Measurements from ENCODE around the gene MYBPC3.

The MYBPC3 gene

DNA sequence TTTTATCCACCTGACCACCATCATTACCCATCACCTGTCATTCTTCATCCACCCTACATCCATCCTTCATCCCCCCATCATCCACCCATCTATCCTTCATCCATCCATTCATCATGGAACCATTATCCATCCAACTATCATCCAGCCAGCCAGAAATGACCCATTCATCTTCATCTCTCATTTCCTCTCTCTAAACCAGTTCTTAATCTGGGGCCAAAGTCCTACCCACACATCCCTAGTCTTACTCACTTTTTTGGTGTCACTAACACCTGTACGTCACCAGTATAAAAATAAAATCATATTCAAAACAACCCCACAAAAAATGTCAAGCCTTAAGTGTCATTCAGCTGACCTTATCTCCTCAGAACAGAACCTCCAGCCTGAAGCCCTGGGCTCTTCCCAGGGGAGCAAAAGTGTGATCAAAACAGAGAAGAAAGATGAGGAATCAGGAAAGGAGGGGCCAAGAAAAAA lies 13.6 kb upstream of the MYBPC3 start:
- no peaks in the 10 kb centered on the region for H3K9me3 ChIP-seq (ENCODE audit: insufficient read depth, low read depth, low read length)
- no peak overlapping the region for H3K4me3 ChIP-seq (ENCODE audit: low read length)
- no peak overlapping the region for H3K9ac ChIP-seq (ENCODE audit: low read depth, low read length)
- no peaks in the 10 kb centered on the region for H3K4me1 ChIP-seq (ENCODE audit: insufficient read depth, low read length)
- no peaks in the 10 kb centered on the region for H3K27me3 ChIP-seq (ENCODE audit: insufficient read depth, low read length)
- no peak overlapping the region for H3K27ac ChIP-seq (ENCODE audit: low read length)
- H3K36me3 ChIP-seq (ENCODE audit: insufficient read depth, low read depth, low read length), result no peaks in the 10 kb centered on the region

DNA sequence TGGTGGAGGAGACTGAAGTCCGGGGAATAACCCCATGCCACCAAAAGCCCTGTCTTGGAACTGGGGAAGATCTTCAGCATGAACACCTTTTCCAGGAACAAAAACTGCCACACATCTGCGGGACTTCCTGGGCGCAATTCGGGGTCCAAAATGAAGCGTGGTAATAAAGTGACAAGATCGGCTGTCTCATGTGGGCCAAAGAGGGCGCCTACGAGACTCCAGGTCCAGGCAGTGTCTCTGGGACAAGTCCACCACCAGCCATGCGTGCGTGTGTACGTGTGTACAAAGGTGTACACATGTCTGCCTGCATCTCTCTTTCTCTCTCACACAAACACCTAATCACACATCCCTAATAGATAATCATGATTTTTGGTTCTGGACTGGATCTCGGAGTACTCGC lies 8.9 kb upstream of the MYBPC3 start:
- Histone ChIP-seq H3K36me3 (ENCODE audit: insufficient read depth, low read depth, low read length) (no peaks in the 10 kb centered on the region), H3K4me1 (ENCODE audit: insufficient read depth, low read length) (no peaks in the 10 kb centered on the region), H3K4me3 (ENCODE audit: low read length) (no peak overlapping the region), H3K9me3 (ENCODE audit: insufficient read depth, low read depth, low read length) (no peaks in the 10 kb centered on the region), H3K9ac (ENCODE audit: low read depth, low read length) (no peak overlapping the region), H3K27me3 (ENCODE audit: insufficient read depth, low read length) (no peaks in the 10 kb centered on the region), H3K27ac (ENCODE audit: low read length) (no peak overlapping the region)

DNA sequence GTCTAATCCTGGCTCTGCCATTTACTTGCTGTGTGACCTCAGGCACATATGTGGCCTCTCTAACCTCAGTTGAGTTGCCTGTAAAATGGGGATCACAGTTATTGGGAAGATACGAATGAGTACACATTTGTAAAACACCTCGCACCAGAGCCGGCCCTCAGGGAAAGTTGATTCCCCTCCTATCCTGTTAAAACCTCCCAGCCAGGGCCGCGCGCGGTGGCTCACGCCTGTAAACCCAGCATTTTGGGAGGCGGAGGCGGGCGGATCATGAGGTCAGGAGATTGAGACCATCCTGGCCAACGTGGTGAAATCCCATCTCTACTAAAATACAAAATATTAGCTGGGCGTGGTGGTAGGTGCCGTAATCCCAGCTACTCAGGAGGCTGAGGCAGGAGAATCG lies 7.8 kb upstream of the MYBPC3 start:
- H3K9ac ChIP-seq (ENCODE audit: low read depth, low read length), result no peak overlapping the region
- no peak overlapping the region for H3K27ac ChIP-seq (ENCODE audit: low read length)
- no peaks in the 10 kb centered on the region for H3K4me1 ChIP-seq (ENCODE audit: insufficient read depth, low read length)
- no peaks in the 10 kb centered on the region for H3K9me3 ChIP-seq (ENCODE audit: insufficient read depth, low read depth, low read length)
- no peak overlapping the region for H3K4me3 ChIP-seq (ENCODE audit: low read length)
- no peaks in the 10 kb centered on the region for H3K27me3 ChIP-seq (ENCODE audit: insufficient read depth, low read length)
- H3K36me3 ChIP-seq (ENCODE audit: insufficient read depth, low read depth, low read length), result no peaks in the 10 kb centered on the region

DNA sequence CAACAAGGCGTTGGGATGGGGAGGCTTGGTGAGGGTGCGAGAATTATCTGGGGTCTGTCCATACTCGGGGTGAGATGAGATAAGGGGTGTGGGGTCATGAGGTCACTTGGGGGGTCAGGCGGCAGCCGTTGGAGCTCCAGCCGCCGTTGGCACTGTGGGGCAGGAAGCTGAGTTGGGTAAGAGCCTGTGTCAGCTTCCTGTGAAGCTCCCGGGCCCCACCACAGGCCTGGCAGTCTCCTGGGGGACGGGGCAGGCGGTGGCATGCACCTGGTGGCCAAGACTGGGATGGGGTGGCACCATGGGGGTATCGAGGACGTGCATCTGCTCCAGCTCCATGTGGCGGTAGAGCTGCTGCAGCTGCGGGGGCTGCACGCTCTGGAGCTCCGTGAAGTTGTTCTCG lies 7.1 kb upstream of the MYBPC3 start:
- no peaks in the 10 kb centered on the region for H3K36me3 ChIP-seq (ENCODE audit: insufficient read depth, low read depth, low read length)
- no peaks in the 10 kb centered on the region for H3K9me3 ChIP-seq (ENCODE audit: insufficient read depth, low read depth, low read length)
- no peaks in the 10 kb centered on the region for H3K27me3 ChIP-seq (ENCODE audit: insufficient read depth, low read length)
- no peak overlapping the region for H3K9ac ChIP-seq (ENCODE audit: low read depth, low read length)
- H3K4me1 ChIP-seq (ENCODE audit: insufficient read depth, low read length), result no peaks in the 10 kb centered on the region
- no peak overlapping the region for H3K27ac ChIP-seq (ENCODE audit: low read length)
- no peak overlapping the region for H3K4me3 ChIP-seq (ENCODE audit: low read length)

DNA sequence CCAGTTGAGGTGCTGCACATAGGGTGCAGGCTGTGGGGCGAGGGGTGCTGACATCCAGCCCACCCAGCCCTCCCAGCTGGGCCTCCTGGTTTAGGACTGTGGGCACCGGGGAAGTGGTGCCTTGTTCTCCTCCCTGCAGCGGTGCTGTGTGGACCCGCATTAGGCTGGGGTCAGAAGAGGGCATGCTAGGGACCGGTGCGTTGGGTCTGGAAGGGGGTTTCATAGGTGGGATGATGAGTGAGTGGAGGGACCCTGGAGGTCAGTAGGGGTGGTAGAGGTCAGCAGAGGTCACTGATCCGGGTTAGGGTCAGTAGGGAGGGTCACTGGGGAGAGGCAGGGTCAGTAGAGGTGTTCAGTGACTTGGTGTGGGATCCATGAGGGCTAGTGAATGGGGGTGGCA lies 6.7 kb upstream of the MYBPC3 start:
- H3K9me3 ChIP-seq (ENCODE audit: insufficient read depth, low read depth, low read length), result no peaks in the 10 kb centered on the region
- no peak overlapping the region for H3K27ac ChIP-seq (ENCODE audit: low read length)
- H3K36me3 ChIP-seq (ENCODE audit: insufficient read depth, low read depth, low read length), result no peaks in the 10 kb centered on the region
- H3K4me1 ChIP-seq (ENCODE audit: insufficient read depth, low read length), result no peaks in the 10 kb centered on the region
- H3K27me3 ChIP-seq (ENCODE audit: insufficient read depth, low read length), result no peaks in the 10 kb centered on the region
- H3K9ac ChIP-seq (ENCODE audit: low read depth, low read length), result no peak overlapping the region
- H3K4me3 ChIP-seq (ENCODE audit: low read length), result no peak overlapping the region

DNA sequence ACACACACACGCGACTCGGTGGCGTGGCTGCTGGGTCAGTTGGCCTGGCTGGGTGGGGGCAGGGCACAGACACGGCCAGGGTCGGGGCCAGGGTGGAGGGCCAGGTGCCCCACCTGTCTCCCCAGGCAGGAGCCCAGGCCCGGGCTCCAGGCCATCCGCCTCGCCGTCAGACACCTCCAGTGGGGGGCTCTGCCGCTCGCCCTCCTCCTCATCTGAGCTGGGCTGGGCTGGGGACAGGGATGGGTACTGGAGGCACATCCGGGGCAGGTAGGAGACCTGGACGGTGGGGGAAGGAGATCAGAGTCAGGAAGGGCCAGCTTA lies 6.2 kb upstream of the MYBPC3 start:
- no peak overlapping the region for H3K27ac ChIP-seq (ENCODE audit: low read length)
- H3K36me3 ChIP-seq (ENCODE audit: insufficient read depth, low read depth, low read length), result no peaks in the 10 kb centered on the region
- no peak overlapping the region for H3K9ac ChIP-seq (ENCODE audit: low read depth, low read length)
- H3K4me1 ChIP-seq (ENCODE audit: insufficient read depth, low read length), result no peaks in the 10 kb centered on the region
- H3K27me3 ChIP-seq (ENCODE audit: insufficient read depth, low read length), result no peaks in the 10 kb centered on the region
- no peaks in the 10 kb centered on the region for H3K9me3 ChIP-seq (ENCODE audit: insufficient read depth, low read depth, low read length)
- H3K4me3 ChIP-seq (ENCODE audit: low read length), result no peak overlapping the region

DNA sequence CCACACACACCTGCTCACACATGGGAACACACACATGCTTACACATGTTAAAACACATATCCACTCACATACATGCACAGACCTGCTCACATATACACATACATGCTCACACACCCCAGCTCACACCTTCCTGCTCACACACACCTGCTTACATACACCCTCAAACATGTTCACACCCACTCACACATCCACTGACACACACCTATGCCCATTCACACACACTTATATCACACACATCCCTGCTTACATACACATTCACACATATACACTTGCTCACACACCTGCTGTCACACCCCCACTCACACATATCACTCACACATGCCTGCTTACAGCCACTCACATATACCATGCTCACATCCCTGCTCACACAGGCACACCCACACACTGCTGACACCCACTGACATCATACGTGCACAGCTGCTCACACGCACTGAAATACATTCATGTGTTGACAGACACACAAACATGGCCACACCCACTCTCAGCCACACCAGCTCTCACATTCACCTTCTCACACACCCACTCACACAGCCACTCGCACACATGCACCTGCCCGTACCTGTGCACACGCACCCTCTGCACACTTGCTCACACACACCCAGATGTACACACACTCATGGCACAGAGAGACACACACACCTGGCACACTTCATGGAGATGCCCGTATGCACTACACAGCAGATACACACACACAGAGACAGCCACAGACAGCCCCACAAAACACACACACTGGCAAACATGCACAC lies 5.7 kb upstream of the MYBPC3 start:
- H3K36me3 ChIP-seq (ENCODE audit: insufficient read depth, low read depth, low read length), result no peaks in the 10 kb centered on the region
- H3K9me3 ChIP-seq (ENCODE audit: insufficient read depth, low read depth, low read length), result no peaks in the 10 kb centered on the region
- H3K27me3 ChIP-seq (ENCODE audit: insufficient read depth, low read length), result no peaks in the 10 kb centered on the region
- no peak overlapping the region for H3K27ac ChIP-seq (ENCODE audit: low read length)
- H3K9ac ChIP-seq (ENCODE audit: low read depth, low read length), result no peak overlapping the region
- no peaks in the 10 kb centered on the region for H3K4me1 ChIP-seq (ENCODE audit: insufficient read depth, low read length)
- H3K4me3 ChIP-seq (ENCODE audit: low read length), result no peak overlapping the region

DNA sequence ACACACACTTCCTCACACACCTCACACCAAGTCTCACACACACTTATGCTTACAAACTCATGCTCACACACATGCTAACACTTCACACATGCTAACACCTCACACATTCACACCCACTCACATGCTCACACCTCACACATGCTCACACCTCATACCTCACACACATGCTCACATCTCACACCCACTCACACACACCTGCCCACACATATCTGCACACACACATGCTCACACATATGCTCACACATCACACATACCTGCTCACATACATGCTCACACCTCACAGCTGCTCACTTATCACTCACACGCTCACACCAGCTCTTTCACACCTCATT lies 4.5 kb upstream of the MYBPC3 start:
- no peak overlapping the region for H3K27ac ChIP-seq (ENCODE audit: low read length)
- no peaks in the 10 kb centered on the region for H3K27me3 ChIP-seq (ENCODE audit: insufficient read depth, low read length)
- H3K9me3 ChIP-seq (ENCODE audit: insufficient read depth, low read depth, low read length), result no peaks in the 10 kb centered on the region
- no peaks in the 10 kb centered on the region for H3K36me3 ChIP-seq (ENCODE audit: insufficient read depth, low read depth, low read length)
- H3K4me3 ChIP-seq (ENCODE audit: low read length), result no peak overlapping the region
- H3K9ac ChIP-seq (ENCODE audit: low read depth, low read length), result no peak overlapping the region
- no peaks in the 10 kb centered on the region for H3K4me1 ChIP-seq (ENCODE audit: insufficient read depth, low read length)

DNA sequence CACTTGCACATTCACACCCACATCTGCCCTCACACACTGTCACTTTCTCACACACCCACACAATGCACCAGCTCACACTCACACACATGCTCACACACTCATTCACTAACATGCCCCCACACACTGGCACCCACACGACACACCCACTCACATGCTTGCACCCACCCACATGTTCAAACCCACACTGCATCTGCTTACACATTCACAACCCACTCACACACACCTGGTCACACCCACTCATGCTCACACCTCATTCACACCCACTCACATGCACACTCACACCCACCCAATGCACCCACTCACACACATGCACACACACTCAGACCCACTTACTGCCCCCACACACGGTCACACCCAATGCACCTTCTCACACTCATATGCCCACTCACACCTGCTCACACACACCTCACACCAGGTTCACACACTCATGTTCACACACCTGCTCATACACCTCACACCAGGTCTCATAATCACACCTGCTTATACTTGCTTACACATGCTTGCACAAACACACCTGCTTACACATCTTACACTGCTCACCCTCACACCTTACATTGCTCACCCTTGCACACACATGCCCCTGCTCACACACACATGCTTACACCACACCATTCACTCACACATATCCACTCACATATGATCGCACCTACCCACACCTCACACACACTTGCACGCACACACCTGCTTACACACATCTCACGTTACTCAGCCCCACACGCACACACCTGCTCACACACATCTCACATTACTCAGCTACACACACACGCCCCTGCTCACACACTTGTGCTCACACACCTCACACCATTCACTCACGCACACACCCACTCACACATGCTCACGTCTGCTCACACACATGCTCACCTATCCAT lies 3.9 kb upstream of the MYBPC3 start:
- H3K27ac ChIP-seq (ENCODE audit: low read length), result no peak overlapping the region
- H3K9ac ChIP-seq (ENCODE audit: low read depth, low read length), result no peak overlapping the region
- no peaks in the 10 kb centered on the region for H3K4me1 ChIP-seq (ENCODE audit: insufficient read depth, low read length)
- H3K27me3 ChIP-seq (ENCODE audit: insufficient read depth, low read length), result no peaks in the 10 kb centered on the region
- no peaks in the 10 kb centered on the region for H3K36me3 ChIP-seq (ENCODE audit: insufficient read depth, low read depth, low read length)
- H3K9me3 ChIP-seq (ENCODE audit: insufficient read depth, low read depth, low read length), result no peaks in the 10 kb centered on the region
- H3K4me3 ChIP-seq (ENCODE audit: low read length), result no peak overlapping the region

DNA sequence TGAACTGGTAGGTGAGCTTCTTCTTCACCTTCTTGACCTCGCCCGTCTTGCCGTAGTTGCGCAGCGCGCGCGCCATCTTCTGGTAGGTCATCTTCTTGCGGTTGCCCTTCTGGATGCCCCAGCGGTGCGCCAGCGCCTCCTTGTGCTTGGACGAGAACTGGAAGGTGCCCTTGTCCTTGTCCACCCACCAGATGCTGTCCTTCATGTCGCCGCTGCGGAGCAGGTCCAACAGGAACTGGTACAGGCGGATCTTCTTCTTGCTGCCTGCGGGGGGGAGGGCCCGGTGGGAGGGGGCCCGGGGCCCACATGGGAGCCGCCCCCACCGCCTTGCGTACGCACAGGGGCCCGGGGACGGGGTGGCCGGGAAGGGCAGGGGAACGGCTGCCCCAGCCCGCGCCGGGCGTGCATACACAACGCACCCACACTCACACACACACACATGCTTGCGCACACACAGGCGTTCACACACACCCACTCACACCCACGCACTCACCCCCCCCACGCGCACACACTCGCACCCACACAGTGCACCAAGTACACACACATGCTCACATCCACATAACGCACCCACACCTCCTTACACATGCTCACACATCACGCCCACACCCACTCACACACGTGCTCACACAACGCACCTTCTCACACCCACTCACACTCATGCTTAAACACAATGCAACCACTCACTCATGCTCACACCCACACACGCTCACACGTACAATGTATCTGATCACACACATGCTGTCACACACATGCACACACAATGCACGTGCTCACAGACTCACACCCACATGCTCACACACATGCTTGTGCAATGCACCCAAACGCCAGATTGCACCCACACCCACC lies 3.0 kb upstream of the MYBPC3 start:
- no peaks in the 10 kb centered on the region for H3K36me3 ChIP-seq (ENCODE audit: insufficient read depth, low read depth, low read length)
- no peaks in the 10 kb centered on the region for H3K9me3 ChIP-seq (ENCODE audit: insufficient read depth, low read depth, low read length)
- H3K9ac ChIP-seq (ENCODE audit: low read depth, low read length), result peak overlapping the region; percentile 36; the same call in 1 of the 2 replicates
- no peaks in the 10 kb centered on the region for H3K4me1 ChIP-seq (ENCODE audit: insufficient read depth, low read length)
- peak overlapping the region; percentile 56; the same call in 1 of the 2 replicates for H3K4me3 ChIP-seq (ENCODE audit: low read length)
- no peak overlapping the region for H3K27ac ChIP-seq (ENCODE audit: low read length)
- H3K27me3 ChIP-seq (ENCODE audit: insufficient read depth, low read length), result no peaks in the 10 kb centered on the region

DNA sequence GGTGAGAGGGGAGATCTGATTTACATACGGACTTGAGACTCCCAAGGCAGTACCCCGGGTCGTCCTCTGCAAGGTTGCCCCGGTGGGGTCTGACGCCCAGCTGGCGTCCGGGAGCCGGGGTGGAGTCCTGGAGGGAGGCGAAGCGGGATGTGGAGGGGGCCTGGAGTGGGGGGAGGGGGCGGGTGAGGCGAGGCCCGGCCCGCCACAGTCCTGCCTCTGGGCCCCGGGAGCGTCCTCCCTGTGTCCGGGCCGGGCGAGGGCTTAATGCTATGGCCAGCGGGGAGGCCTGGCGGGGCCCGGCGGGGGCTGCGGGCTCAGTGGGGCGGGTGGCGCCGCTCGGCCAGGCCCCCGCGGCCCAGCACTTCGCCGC lies 2.4 kb upstream of the MYBPC3 start:
- Histone ChIP-seq H3K27me3 (ENCODE audit: insufficient read depth, low read length) (no peaks in the 10 kb centered on the region), H3K27ac (ENCODE audit: low read length) (no peak overlapping the region), H3K9ac (ENCODE audit: low read depth, low read length) (peak overlapping the region; percentile 36; the same call in 1 of the 2 replicates), H3K36me3 (ENCODE audit: insufficient read depth, low read depth, low read length) (no peaks in the 10 kb centered on the region), H3K9me3 (ENCODE audit: insufficient read depth, low read depth, low read length) (no peaks in the 10 kb centered on the region), H3K4me1 (ENCODE audit: insufficient read depth, low read length) (no peaks in the 10 kb centered on the region), H3K4me3 (ENCODE audit: low read length) (peak overlapping the region; percentile 56)
